CD4-positive, alpha-beta memory T cell (primary cell): ENCODE results near the gene FHOD1. TPM values are rescaled to one million over a fixed set of nuclear protein-coding genes. Genes with fewer than 3 reads are reported as not detected.
A peak's percentile ranks its signal among the peaks of the same experiment; 100 is the strongest.

Source experiments
- CTCF ChIA-PET: fragments of 350-600 bp; sonication (Branson Sonifier 250); formaldehyde crosslinking; loops from one replicate; lab custom pipeline; 2021; ENCODE audit warnings: inconsistent platforms; ENCODE audit not compliant: partially characterized antibody; lab: Charles Lee
- POLR2A ChIA-PET: fragments of 350-600 bp; sonication (Branson Sonifier 250); formaldehyde crosslinking; loops from one replicate; lab custom pipeline; 2021; ENCODE audit not compliant: partially characterized antibody; lab: Charles Lee
- DNase-seq, 5 donors: peaks; one replicate each; pipeline versions ENCODE4 v3.0.0 to v3.0.0-alpha.2; 2020 to 2022; ENCODE audit warnings: mixed read lengths in 1 of 5
- H3K27ac ChIP-seq: one replicate; pipeline ENCODE4 v1.7.0; 2013; ENCODE audit warnings: low read depth, low read length
- H3K27me3 ChIP-seq: 2 replicates; pipeline ENCODE4 v1.7.0; 2013; ENCODE audit warnings: mild to moderate bottlenecking, low read length, moderate library complexity; ENCODE audit not compliant: insufficient read depth
- H3K36me3 ChIP-seq: 2 replicates; pipeline ENCODE4 v1.7.0; 2013; ENCODE audit warnings: mild to moderate bottlenecking, low read length, moderate library complexity; ENCODE audit not compliant: insufficient read depth
- H3K4me1 ChIP-seq: 2 replicates; pipeline ENCODE4 v1.7.0; 2013; ENCODE audit warnings: mild to moderate bottlenecking, low read length, moderate library complexity; ENCODE audit not compliant: insufficient read depth
- H3K4me3 ChIP-seq, 2 donors: one replicate each; pipeline ENCODE4 v1.7.0; 2013; ENCODE audit warnings: low read length in 2 of 2, mild to moderate bottlenecking in 1 of 2
- H3K9me3 ChIP-seq, 2 donors: one replicate each; pipeline ENCODE4 v1.7.0; 2013; ENCODE audit warnings: low read length in 2 of 2, control low read depth in 1 of 2; ENCODE audit not compliant: control insufficient read depth in 1 of 2
- H3K27ac Mint-ChIP-seq, 7 donors: one replicate each; pipeline ENCODE4 v1.8.0; 2020 to 2021; ENCODE audit warnings: mixed read lengths in 7 of 7, mild to moderate bottlenecking in 6 of 7, inconsistent platforms in 3 of 7, moderate library complexity in 3 of 7
- H3K27me3 Mint-ChIP-seq, 2 donors: one replicate each; pipeline ENCODE4 v1.8.0; 2020 to 2021; ENCODE audit warnings: mixed read lengths in 2 of 2
- H3K36me3 Mint-ChIP-seq, 2 donors: one replicate each; pipeline ENCODE4 v1.8.0; 2020 to 2021; ENCODE audit warnings: mixed read lengths in 2 of 2, inconsistent platforms in 1 of 2, mild to moderate bottlenecking in 1 of 2
- H3K4me1 Mint-ChIP-seq, 4 donors: one replicate each; pipeline ENCODE4 v1.8.0; 2020 to 2021; ENCODE audit warnings: mixed read lengths in 4 of 4, mild to moderate bottlenecking in 1 of 4
- H3K4me3 Mint-ChIP-seq, 8 donors: one replicate each; pipeline ENCODE4 v1.8.0; 2020 to 2021; ENCODE audit warnings: mixed read lengths in 8 of 8, mild to moderate bottlenecking in 7 of 8, moderate library complexity in 6 of 8, inconsistent platforms in 3 of 8
- H3K9me3 Mint-ChIP-seq, 8 donors: one replicate each; pipeline ENCODE4 v1.8.0; 2020 to 2021; ENCODE audit warnings: mixed read lengths in 8 of 8, mild to moderate bottlenecking in 5 of 8, inconsistent platforms in 3 of 8, moderate library complexity in 1 of 8
- intact Hi-C: fragments of 100-400 bp; cut with micrococcal nuclease; formaldehyde crosslinking; loops from one replicate; pipeline ENCODE4 v1.15.1; 2023
- polyA plus RNA-seq, 2 donors: library from polyadenylated mRNA; unstranded; fragments of 300-500 nt; fragmentation: Illumina TruSeq; gene quantifications; one replicate each; pipeline ENCODE4 v1.2.3, GENCODE V29; 2021
- total RNA-seq, 2 experiments: library from RNA; stranded (reverse); gene quantifications; one replicate each; pipeline ENCODE4 v1.2.3, GENCODE V29; 2021

Gene FHOD1
- total and polyA plus RNA-seq, 4 experiments from 2014 or later: 3.3 to 63.3 (median 31.0) TPM

DNA sequence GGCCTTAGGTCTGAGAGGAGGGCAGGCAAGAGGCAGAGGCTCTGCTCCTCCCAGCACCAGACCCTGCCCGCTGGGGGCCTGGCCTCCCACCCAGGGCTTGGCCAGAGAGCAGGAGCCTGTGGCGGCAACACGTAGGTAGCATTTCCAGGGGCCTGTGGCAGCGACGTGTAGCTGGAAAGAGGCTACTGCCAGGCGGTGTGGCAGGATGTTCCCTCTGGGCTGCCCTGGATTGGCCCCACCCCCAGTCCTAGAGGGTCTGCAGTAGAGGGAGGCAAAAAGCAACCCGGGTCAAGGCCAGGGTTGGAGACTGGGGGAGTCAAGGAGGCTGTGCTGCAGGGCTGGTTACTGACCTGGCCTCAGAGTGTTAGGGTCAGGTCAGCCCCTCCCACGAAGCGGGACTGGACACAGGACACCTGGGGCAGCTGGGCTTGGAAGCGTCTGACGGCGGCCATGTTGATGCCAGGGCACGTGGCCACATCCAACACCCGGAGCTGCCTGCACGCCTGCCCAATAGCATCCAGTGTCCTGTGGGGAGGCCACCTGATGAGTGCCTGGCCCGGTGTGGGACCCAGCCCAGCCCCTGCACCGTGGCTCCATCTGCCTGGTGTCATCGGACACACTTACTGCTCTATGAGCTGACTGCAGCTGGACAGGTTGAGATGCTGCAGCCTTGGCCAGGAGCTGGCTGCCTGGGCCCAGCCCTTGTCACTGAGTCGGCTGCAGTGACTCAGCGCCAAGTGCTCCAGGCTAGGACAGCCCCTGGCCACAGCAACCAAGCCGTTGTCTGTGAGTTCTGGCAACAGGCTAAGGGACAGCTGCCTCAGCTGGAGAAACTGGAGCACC lies 39.8 kb downstream of the FHOD1 start:
- H3K9me3 ChIP-seq: no peaks in the 10 kb centered on the region
- peaks cover 2% of the 10 kb centered on the region for H3K36me3 ChIP-seq
- Mint-ChIP-seq H3K27ac (no peak overlapping the region), H3K9me3 (no peaks in the 10 kb centered on the region), H3K4me3 (no peak overlapping the region), H3K4me1 (no peaks in the 10 kb centered on the region), H3K27me3 (no peaks in the 10 kb centered on the region), H3K36me3 (peaks cover 0 to 8% of the 10 kb centered on the region in 2 donors)
- DNase-seq: peak in 1 of 5 donors; percentile 11
- H3K4me3 ChIP-seq: no peak overlapping the region
- no peaks in the 10 kb centered on the region for H3K27me3 ChIP-seq
- H3K27ac ChIP-seq: no peak overlapping the region
- intact Hi-C loops: no loop called here
- H3K4me1 ChIP-seq: no peaks in the 10 kb centered on the region
- POLR2A ChIA-PET: interaction anchor here (1.5 to 1.6 kb wide), 2 partner anchors 8 to 19 kb away, joined by 3 to 5 read pairs; partner anchors contain the start of gene TMEM208
- CTCF ChIA-PET: no interaction called here

- Histone ChIP-seq H3K27ac (no peak overlapping the region), H3K27me3 (no peaks in the 10 kb centered on the region), H3K4me1 (no peaks in the 10 kb centered on the region), H3K4me3 (no peak overlapping the region), H3K9me3 (no peaks in the 10 kb centered on the region), H3K36me3 (peaks cover 4% of the 10 kb centered on the region)
- intact Hi-C loops: no loop called here
- no peaks in the 10 kb centered on the region for H3K4me1 Mint-ChIP-seq
- no peak overlapping the region for H3K4me3 Mint-ChIP-seq
- H3K27ac Mint-ChIP-seq: peak overlapping the region in 3 of 7 donors; percentile 56 to 75 (median 60)
- H3K36me3 Mint-ChIP-seq: peaks cover 0 to 10% of the 10 kb centered on the region in 2 donors
- ChIA-PET CTCF (no interaction called here), POLR2A (interaction anchor here (1.5 kb wide), 1 partner anchor 20 kb away, joined by 5 read pairs; the partner anchor contains the start of gene TMEM208)
- no peaks in the 10 kb centered on the region for H3K9me3 Mint-ChIP-seq
- no peaks in the 10 kb centered on the region for H3K27me3 Mint-ChIP-seq
- no peak for DNase-seq
These were observed 40.4 kb downstream of the FHOD1 start for GRCh38 chr16:67206838-67207248.

DNA sequence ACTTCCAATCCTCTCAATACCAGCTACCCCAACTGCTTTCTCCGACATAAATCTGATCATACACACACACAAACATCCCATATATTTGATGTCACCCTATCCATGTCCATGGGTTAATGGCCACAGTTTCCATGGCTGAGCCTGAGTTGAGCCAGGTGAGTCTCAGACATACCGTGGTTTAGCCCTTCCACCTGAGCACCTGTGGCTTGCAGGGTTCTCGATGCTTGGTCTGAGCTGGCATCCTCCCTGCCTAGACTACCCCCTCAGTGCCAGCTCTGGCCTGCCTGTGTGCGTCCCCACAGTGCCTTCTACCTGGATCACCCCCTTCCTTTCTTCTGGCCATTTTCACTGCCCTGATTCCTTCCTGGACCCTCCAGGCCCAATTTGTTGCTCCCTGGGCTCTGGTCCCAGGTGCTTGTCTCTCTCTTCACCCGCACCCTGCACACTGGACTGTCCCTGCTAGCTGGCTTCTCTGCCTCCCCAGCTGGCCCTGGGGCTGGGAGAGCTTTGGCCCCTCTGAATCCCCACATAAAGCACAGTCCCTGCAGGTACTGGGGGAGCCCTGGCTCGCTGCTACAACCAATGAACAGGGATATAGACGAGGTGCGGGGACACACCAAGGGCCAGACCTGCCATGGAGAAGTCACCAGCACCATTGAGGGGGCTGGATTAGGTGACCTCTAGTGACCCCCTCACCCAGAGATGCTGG lies 41.0 kb downstream of the FHOD1 start:
- POLR2A ChIA-PET: no interaction called here
- CTCF ChIA-PET: no interaction called here
- H3K4me3 Mint-ChIP-seq: peak overlapping the region in 1 of 8 donors; percentile 26

DNA sequence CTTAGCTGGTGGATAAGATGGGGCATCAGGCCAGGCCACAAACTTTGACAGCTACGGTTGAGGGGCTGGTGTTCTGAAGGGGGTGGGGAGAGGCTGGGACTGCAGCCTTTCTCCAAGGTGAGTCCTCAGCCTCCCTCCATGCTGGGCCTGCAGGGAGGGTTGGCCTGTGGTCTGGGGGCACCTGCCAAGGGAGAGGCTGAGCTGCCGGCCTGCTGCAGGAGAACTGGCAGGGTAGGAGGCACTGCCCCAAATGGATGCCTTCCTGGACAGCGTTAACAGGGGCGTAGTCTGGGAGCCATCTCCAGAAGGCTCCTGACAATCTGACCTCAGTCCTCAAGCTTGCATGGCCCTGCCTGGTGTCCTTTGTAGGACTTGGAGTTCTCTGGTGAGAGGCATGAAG lies 43.2 kb downstream of the FHOD1 start:
- no peaks in the 10 kb centered on the region for H3K4me1 ChIP-seq
- H3K27me3 ChIP-seq: no peaks in the 10 kb centered on the region
- CTCF ChIA-PET: no interaction called here
- Mint-ChIP-seq H3K27ac (peak overlapping the region in 1 of 7 donors; percentile 29), H3K4me1 (no peaks in the 10 kb centered on the region), H3K4me3 (no peak overlapping the region), H3K36me3 (peaks cover 0 to 20% of the 10 kb centered on the region in 2 donors), H3K9me3 (no peaks in the 10 kb centered on the region), H3K27me3 (no peaks in the 10 kb centered on the region)
- no peak overlapping the region for H3K4me3 ChIP-seq
- DNase-seq: no peak
- intact Hi-C loops: no loop called here
- no peak overlapping the region for H3K27ac ChIP-seq
- POLR2A ChIA-PET: interaction anchor here (0.9 to 1.2 kb wide), 4 partner anchors 9 to 23 kb away, joined by 3 to 6 read pairs (median 3); partner anchors contain the start of gene TMEM208
- H3K9me3 ChIP-seq: no peaks in the 10 kb centered on the region
- H3K36me3 ChIP-seq: peaks cover 15% of the 10 kb centered on the region

More for the DNA sequence above, 41.0 kb downstream of the FHOD1 start:
- Histone ChIP-seq H3K4me3 (no peak overlapping the region), H3K4me1 (no peaks in the 10 kb centered on the region), H3K36me3 (peaks cover 10% of the 10 kb centered on the region), H3K27me3 (no peaks in the 10 kb centered on the region), H3K9me3 (no peaks in the 10 kb centered on the region), H3K27ac (no peak overlapping the region)
- no peak for DNase-seq
- Mint-ChIP-seq H3K4me1 (no peaks in the 10 kb centered on the region), H3K27ac (peak overlapping the region in 6 of 7 donors; percentile 29 to 80 (median 61)), H3K36me3 (peaks cover 0 to 8% of the 10 kb centered on the region in 2 donors), H3K27me3 (no peaks in the 10 kb centered on the region), H3K9me3 (no peaks in the 10 kb centered on the region)
- intact Hi-C loops: no loop called here

GRCh38 chr16:67202956-67203493 lies 44.3 kb downstream of the FHOD1 start:
- POLR2A ChIA-PET: interaction anchor here (2.1 kb wide), 1 partner anchor 10 kb away, joined by 4 read pairs; the partner anchor contains the start of gene E2F4
- H3K36me3 ChIP-seq: peaks cover 22% of the 10 kb centered on the region

GRCh38 chr16:67202426-67202825 lies 44.9 kb downstream of the FHOD1 start:
- Mint-ChIP-seq H3K9me3 (no peaks in the 10 kb centered on the region), H3K27me3 (no peaks in the 10 kb centered on the region), H3K4me1 (peaks cover 0 to 9% (median 3%) of the 10 kb centered on the region in 4 donors), H3K36me3 (peaks cover 4 to 31% of the 10 kb centered on the region in 2 donors), H3K27ac (no peak overlapping the region), H3K4me3 (no peak overlapping the region)
- Histone ChIP-seq H3K27me3 (no peaks in the 10 kb centered on the region), H3K4me1 (no peaks in the 10 kb centered on the region), H3K4me3 (no peak overlapping the region), H3K9me3 (no peaks in the 10 kb centered on the region), H3K27ac (no peak overlapping the region), H3K36me3 (peaks cover 28% of the 10 kb centered on the region)
- CTCF ChIA-PET: interaction anchor here (0.6 kb wide), 1 partner anchor 21 kb away, joined by 3 read pairs; no protein-coding TSS in a partner anchor
- POLR2A ChIA-PET: interaction anchor here (1.0 to 2.1 kb wide), 3 partner anchors 10 to 42 kb away, joined by 3 to 4 read pairs (median 4); partner anchors contain the start of genes E2F4 and TMEM208
- no peak for DNase-seq
- intact Hi-C loops: no loop called here

More at GRCh38 chr16:67202956-67203493, 44.3 kb downstream of the FHOD1 start:
- no peak overlapping the region for H3K27ac Mint-ChIP-seq
- no peak overlapping the region for H3K4me3 Mint-ChIP-seq
- peaks cover 0 to 25% of the 10 kb centered on the region in 2 donors for H3K36me3 Mint-ChIP-seq
- peaks cover 0 to 5% (median 2%) of the 10 kb centered on the region in 4 donors for H3K4me1 Mint-ChIP-seq
- no peak for DNase-seq
- Histone ChIP-seq H3K9me3 (no peaks in the 10 kb centered on the region), H3K4me3 (no peak overlapping the region), H3K27ac (no peak overlapping the region), H3K4me1 (no peaks in the 10 kb centered on the region), H3K27me3 (no peaks in the 10 kb centered on the region)
- intact Hi-C loops: no loop called here
- H3K27me3 Mint-ChIP-seq: no peaks in the 10 kb centered on the region
- CTCF ChIA-PET: interaction anchor here (0.6 kb wide), 1 partner anchor 21 kb away, joined by 3 read pairs; no protein-coding TSS in a partner anchor
- no peaks in the 10 kb centered on the region for H3K9me3 Mint-ChIP-seq
